Common myeloid progenitor, CD34-positive (primary cell): ENCODE data around the gene RBMS1.

Experiments
- CTCF ChIA-PET: fragments of 350-600 bp; sonication (Branson Sonifier 250); formaldehyde crosslinking; loops from one replicate; lab custom pipeline; 2021; ENCODE audit warnings: antibody characterized with exemption; lab: Charles Lee
- POLR2A ChIA-PET: fragments of 350-600 bp; sonication (Branson Sonifier 250); formaldehyde crosslinking; loops from one replicate; lab custom pipeline; 2021; ENCODE audit warnings: antibody characterized with exemption; lab: Charles Lee
- DNase-seq, 3 donors: peaks; one replicate each; pipeline versions ENCODE4 v3.0.0 to v3.0.0-alpha.2; 2013
- H3K27ac ChIP-seq, 2 experiments: 1 replicate in 1 of 2; 2 replicates in 1 of 2; pipeline ENCODE4 v1.7.0; 2013; ENCODE audit warnings: inconsistent platforms in 2 of 2, low read length in 2 of 2, mild to moderate bottlenecking in 2 of 2, low read depth in 1 of 2, moderate library complexity in 1 of 2; ENCODE audit not compliant: severe bottlenecking in 2 of 2, insufficient read depth in 1 of 2, poor library complexity in 1 of 2
- H3K27me3 ChIP-seq, 5 experiments: replicated peaks in 2 of 5; 1 replicate in 3 of 5; 2 replicates in 2 of 5; pipeline versions ENCODE4 v1.6.1 to v1.7.0; 2013; ENCODE audit warnings: low read length in 4 of 5, mild to moderate bottlenecking in 2 of 5, moderate library complexity in 2 of 5, inconsistent platforms in 1 of 5; ENCODE audit not compliant: insufficient read depth in 5 of 5, control insufficient read depth in 4 of 5
- H3K36me3 ChIP-seq, 4 experiments: 1 replicate in 2 of 4; 2 replicates in 2 of 4; pipeline versions ENCODE4 v1.6.1 to v1.7.0; 2013; ENCODE audit warnings: low read length in 3 of 4, control low read depth in 1 of 4, mild to moderate bottlenecking in 1 of 4; ENCODE audit not compliant: control insufficient read depth in 4 of 4, insufficient read depth in 4 of 4
- H3K4me1 ChIP-seq, 4 experiments: 1 replicate in 3 of 4; 2 replicates in 1 of 4; pipeline versions ENCODE4 v1.6.1 to v1.7.1; 2013; ENCODE audit warnings: low read length in 3 of 4, mild to moderate bottlenecking in 3 of 4, control low read depth in 1 of 4, inconsistent platforms in 1 of 4, moderate library complexity in 1 of 4; ENCODE audit not compliant: control insufficient read depth in 4 of 4, insufficient read depth in 4 of 4; ENCODE audit errors: control extremely low read depth in 1 of 4
- H3K4me3 ChIP-seq, 7 experiments: 1 replicate in 4 of 7; 2 replicates in 3 of 7; pipeline versions ENCODE4 v1.5.1 to v1.7.0; 2013; ENCODE audit warnings: mild to moderate bottlenecking in 7 of 7, low read length in 6 of 7, moderate library complexity in 6 of 7, inconsistent platforms in 2 of 7, low read depth in 2 of 7, control low read depth in 1 of 7; ENCODE audit not compliant: insufficient read depth in 4 of 7, control insufficient read depth in 1 of 7; ENCODE audit errors: extremely low read depth in 1 of 7
- H3K9me3 ChIP-seq, 5 experiments: 1 replicate in 4 of 5; 2 replicates in 1 of 5; pipeline versions ENCODE4 v1.6.1 to v1.7.1; 2013; ENCODE audit warnings: low read length in 4 of 5, mild to moderate bottlenecking in 2 of 5, inconsistent platforms in 1 of 5, low read depth in 1 of 5, moderate library complexity in 1 of 5; ENCODE audit not compliant: control insufficient read depth in 4 of 5, insufficient read depth in 2 of 5; ENCODE audit errors: control extremely low read depth in 1 of 5
- WGBS: methylation state at CpG from one replicate; pipeline ENCODE4 v1.1.5; 2013; ENCODE audit not compliant: insufficient coverage; 5-methylcytosine and 5-hydroxymethylcytosine counted together

RBMS1 gene

DNA sequence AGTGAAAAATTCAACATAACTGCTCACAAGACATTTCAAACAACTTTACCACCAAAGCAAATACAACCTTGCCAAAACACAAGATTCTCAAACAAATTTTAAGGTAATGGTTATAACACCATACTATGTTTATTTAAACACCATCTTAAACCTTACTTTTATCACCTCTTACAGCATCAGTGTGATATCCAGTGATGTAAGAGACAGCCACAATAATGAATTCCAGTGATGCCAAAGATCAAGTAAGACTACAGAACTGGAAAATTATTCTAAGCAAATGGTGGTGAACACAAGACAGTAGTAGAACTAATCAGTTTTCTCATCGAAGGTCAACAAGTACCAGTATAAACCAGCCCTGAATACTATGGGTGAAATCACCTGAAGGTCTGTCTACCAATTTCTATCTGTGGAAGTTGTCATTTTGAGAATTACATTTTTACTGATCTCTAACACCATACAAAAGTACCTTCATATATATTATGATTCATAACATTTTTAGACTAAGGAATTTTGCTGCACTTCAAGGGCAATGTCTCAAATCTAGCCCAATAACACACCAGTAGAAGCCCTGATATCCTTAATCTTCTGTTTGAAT is 146.2 kb downstream of the RBMS1 start:
- POLR2A ChIA-PET = no interaction called here
- peaks cover 0 to 7% (median 3%) of the 10 kb centered on the region in 4 experiments for H3K36me3 ChIP-seq
- no peaks in the 10 kb centered on the region for H3K27me3 ChIP-seq
- DNase-seq = no peak
- H3K27ac ChIP-seq = no peak overlapping the region
- peaks cover 0 to 7% (median 0%) of the 10 kb centered on the region in 4 experiments for H3K4me1 ChIP-seq
- WGBS = 100% methylated on average over 1 of the region's 1 CpG
- no peaks in the 10 kb centered on the region for H3K9me3 ChIP-seq
- H3K4me3 ChIP-seq = no peak overlapping the region
- CTCF ChIA-PET = interaction anchor here (0.9 to 1.0 kb wide), 2 partner anchors 38 to 648 kb away, joined by 3 read pairs; no protein-coding TSS in a partner anchor

DNA sequence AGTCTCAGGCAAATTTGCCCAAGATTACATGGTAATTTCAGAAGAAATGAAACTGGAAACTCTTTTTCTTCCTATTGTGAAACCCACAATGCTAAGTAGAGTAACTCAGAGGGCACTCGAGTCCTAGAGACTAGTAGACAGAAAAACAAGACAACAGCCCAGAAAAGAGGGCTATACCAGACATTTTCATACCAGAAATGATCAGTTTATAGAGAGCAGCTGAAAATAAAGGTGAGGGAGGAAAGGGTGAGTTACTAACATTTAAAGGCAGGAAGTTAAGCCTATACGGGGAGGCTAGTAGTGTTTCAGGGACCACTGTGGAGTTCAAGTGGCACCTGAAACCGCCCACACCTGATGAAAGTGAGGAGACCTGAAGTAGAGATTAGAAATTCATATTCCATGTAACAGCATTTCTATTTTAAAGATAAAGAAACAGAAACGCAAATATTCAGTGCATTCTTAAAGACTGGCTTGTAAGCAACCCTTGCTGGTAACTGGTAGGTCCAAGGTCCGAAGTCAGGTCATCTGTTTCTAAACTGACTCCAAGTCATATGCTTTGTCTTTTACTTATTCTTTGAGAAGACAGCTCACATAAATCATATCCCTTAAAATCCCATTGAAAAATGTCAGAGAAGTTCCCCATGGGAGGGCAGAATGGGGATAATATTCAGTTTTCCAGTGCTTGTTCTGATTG is 148.4 kb downstream of the RBMS1 start:
- no peaks in the 10 kb centered on the region for H3K9me3 ChIP-seq
- CTCF ChIA-PET = interaction anchor here (0.8 to 1.7 kb wide), 4 partner anchors 9 to 222 kb away, joined by 3 to 5 read pairs (median 4); no protein-coding TSS in a partner anchor
- peaks cover 0 to 5% (median 3%) of the 10 kb centered on the region in 4 experiments for H3K36me3 ChIP-seq
- WGBS = 100% methylated on average over 3 of the region's 5 CpGs
- H3K27ac ChIP-seq = no peak overlapping the region
- no peaks in the 10 kb centered on the region for H3K4me1 ChIP-seq
- no peak for DNase-seq
- POLR2A ChIA-PET = no interaction called here
- no peak overlapping the region for H3K4me3 ChIP-seq
- no peaks in the 10 kb centered on the region for H3K27me3 ChIP-seq

DNA sequence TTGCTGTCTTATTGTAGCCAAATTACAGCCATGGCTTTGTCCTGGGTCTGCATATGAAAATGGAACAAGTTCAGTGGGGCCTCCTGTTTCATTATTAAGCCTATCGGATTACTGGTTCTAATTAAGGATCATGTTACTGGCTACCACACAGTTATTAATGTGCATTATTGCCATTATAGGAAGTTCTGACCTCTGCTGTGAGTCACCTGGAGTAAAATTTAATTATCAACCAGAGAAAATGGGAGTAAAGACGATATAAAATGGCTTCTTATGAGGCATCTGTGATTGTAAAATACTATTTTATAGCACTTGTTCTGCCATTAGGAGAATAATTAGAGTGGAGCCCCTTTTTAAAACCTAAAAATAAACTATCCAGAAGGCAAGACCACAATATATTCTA is 150.2 kb downstream of the RBMS1 start:
- H3K9me3 ChIP-seq = no peaks in the 10 kb centered on the region
- ChIA-PET CTCF (interaction anchor here (0.8 kb wide), 1 partner anchor 10 kb away, joined by 3 read pairs; no protein-coding TSS in a partner anchor), POLR2A (no interaction called here)
- H3K4me1 ChIP-seq = no peaks in the 10 kb centered on the region
- 80% methylated on average over 1 of the region's 2 CpGs for WGBS
- no peak overlapping the region for H3K4me3 ChIP-seq
- H3K27me3 ChIP-seq = no peaks in the 10 kb centered on the region
- no peaks in the 10 kb centered on the region for H3K36me3 ChIP-seq
- no peak for DNase-seq
- no peak overlapping the region for H3K27ac ChIP-seq

DNA sequence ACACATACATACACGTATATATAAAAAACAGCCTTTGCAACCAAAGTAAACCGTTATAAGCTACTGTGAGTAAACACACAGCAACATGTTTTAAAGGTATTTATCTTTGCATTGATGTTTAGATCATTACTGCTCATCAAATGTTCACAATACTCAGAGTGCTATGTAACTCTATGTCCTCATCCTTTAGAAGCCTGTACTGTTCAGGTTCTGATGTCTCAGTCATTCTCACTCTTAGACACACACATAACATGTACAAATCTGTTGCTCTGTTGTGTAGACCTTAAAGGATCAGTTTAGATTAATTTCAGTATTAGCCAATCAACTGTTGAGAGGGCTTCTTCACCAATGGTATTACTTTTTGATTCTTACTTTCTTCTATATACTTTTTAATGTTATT is 153.9 kb downstream of the RBMS1 start:
- no peak overlapping the region for H3K27ac ChIP-seq
- H3K4me1 ChIP-seq = peaks cover 0 to 4% (median 0%) of the 10 kb centered on the region in 4 experiments
- ChIA-PET POLR2A (no interaction called here), CTCF (interaction anchor here (1.3 to 1.5 kb wide), 2 partner anchors 14 to 655 kb away, joined by 5 read pairs; no protein-coding TSS in a partner anchor)
- H3K27me3 ChIP-seq = no peaks in the 10 kb centered on the region
- no peaks in the 10 kb centered on the region for H3K36me3 ChIP-seq
- no peak overlapping the region for H3K4me3 ChIP-seq
- 100% methylated on average over 1 of the region's 2 CpGs for WGBS
- DNase-seq = no peak
- H3K9me3 ChIP-seq = no peaks in the 10 kb centered on the region

DNA sequence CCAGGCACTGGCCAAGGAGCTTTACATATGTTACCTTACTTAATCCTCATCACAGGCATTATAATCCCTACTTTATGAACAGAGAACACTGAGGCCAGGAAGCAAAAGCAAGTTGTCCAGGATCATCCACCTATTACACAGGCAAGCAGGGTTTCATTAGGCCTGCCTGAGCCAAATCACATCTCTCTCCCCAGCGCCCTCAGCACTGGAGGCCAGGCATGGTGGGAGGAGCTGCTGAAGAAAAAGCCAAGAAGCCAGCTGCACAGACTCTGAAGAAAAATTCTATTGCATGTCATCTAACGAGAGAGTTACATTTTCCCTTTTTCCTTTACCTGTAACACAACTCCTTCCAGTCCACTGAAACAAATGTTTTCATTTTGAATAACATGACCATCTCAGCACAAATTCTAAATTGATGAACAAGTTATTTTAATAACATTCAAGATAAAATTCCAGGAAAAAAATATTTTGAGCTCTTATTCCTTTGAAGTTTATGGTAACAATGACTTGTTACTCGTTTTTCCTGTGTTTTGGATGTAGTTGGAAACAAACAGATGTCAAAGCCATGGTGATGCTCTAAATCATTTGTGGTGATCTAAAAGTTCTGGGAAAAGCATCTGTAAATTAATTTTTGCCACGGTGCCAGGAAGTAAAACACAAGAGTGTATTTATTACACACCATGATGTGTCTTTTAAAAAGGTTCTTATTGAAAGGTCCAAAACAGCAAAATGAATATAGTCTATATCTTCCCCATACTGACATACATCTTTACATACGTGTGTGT is 154.5 kb downstream of the RBMS1 start:
- no peak overlapping the region for H3K4me3 ChIP-seq
- DNase-seq = no peak
- ChIA-PET CTCF (interaction anchor here (1.3 to 1.5 kb wide), 2 partner anchors 15 to 655 kb away, joined by 5 read pairs; no protein-coding TSS in a partner anchor), POLR2A (no interaction called here)
- no peaks in the 10 kb centered on the region for H3K9me3 ChIP-seq
- H3K4me1 ChIP-seq = peaks cover 0 to 4% (median 0%) of the 10 kb centered on the region in 4 experiments
- no peaks in the 10 kb centered on the region for H3K36me3 ChIP-seq
- H3K27me3 ChIP-seq = no peaks in the 10 kb centered on the region
- 100% methylated on average over 3 of the region's 5 CpGs for WGBS
- no peak overlapping the region for H3K27ac ChIP-seq

DNA sequence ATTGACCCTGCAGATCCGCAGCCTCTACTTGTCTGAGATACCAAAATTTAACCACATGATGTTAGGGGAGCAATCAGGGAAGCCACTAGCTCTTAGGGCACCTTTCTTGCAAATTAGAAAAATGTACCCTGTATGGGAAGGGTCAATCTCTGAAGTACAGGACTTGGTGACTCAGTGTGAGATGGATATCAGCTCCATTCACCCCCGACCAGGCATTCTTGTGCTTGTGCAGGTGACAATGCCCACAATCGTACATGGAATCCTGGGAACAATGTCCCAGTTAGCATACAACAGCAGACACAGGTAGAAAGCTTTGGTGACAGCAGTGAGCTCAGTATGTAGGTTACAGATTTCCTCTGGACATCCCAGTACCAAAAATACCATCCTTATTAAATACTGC is 155.9 kb downstream of the RBMS1 start:
- no peak overlapping the region for H3K27ac ChIP-seq
- no peak for DNase-seq
- CTCF ChIA-PET = interaction anchor here (1.7 kb wide), 2 partner anchors 13 to 656 kb away, joined by 3 to 8 read pairs; no protein-coding TSS in a partner anchor

More for the DNA sequence above, 155.9 kb downstream of the RBMS1 start:
- Histone ChIP-seq H3K4me3 (no peak overlapping the region), H3K9me3 (no peaks in the 10 kb centered on the region), H3K36me3 (no peaks in the 10 kb centered on the region), H3K4me1 (peaks cover 0 to 4% (median 0%) of the 10 kb centered on the region in 4 experiments), H3K27me3 (no peaks in the 10 kb centered on the region)
- WGBS = 100% methylated on average over 1 of the region's 3 CpGs
- POLR2A ChIA-PET = no interaction called here
